Endothelial cell of umbilical vein (primary cell): ENCODE measurements around the gene SDC3.

Source experiments
- CTCF ChIP-seq, 2 donors: IDR thresholded peaks; 1 replicate in 1 of 2; 2 replicates in 1 of 2; pipeline ENCODE4 v1.5.1; 2011; ENCODE audit warnings: low read length in 2 of 2, mild to moderate bottlenecking in 2 of 2, moderate library complexity in 2 of 2, control low read depth in 1 of 2, inconsistent platforms in 1 of 2, low read depth in 1 of 2; ENCODE audit not compliant: insufficient read depth in 1 of 2; ENCODE audit errors: extremely low read depth in 1 of 2
- EZH2 ChIP-seq: IDR thresholded peaks from 2 replicates; pipeline ENCODE4 v1.6.1; 2012; ENCODE audit warnings: borderline replicate concordance, low read depth, mild to moderate bottlenecking, moderate library complexity, low read length, inconsistent platforms; ENCODE audit not compliant: severe bottlenecking
- MYC ChIP-seq: IDR thresholded peaks from one replicate; pipeline ENCODE4 v1.6.1; 2011; ENCODE audit warnings: mild to moderate bottlenecking, low read depth, low read length
- POLR2A ChIP-seq: IDR thresholded peaks from 2 replicates; pipeline ENCODE4 v1.6.1; 2012; ENCODE audit warnings: low read depth, mild to moderate bottlenecking, control low read depth, low read length
- POLR2AphosphoS5 ChIP-seq: IDR thresholded peaks from 2 replicates; pipeline ENCODE4 v1.6.1; 2012; ENCODE audit warnings: low read depth, mild to moderate bottlenecking, control low read depth, low read length, moderate library complexity; ENCODE audit not compliant: insufficient read depth

GRCh38 chr1:30905916-30906620 lies 2.5 kb downstream of the SDC3 start:
- TF ChIP-seq CTCF (IDR thresholded peaks at IDR 0.05; ENCODE audit: extremely low read depth in 1 of 2, insufficient read depth in 1 of 2, low read depth in 1 of 2, low read length in 2 of 2), result no peak
- no peak for TF ChIP-seq POLR2A
- TF ChIP-seq EZH2, result no peak
- TF ChIP-seq POLR2AphosphoS5, result no peak
- TF ChIP-seq MYC, result no peak
